GM21576 (cell line): ENCODE results near the gene WDR26.

Experiments
- ATAC-seq: cut with Tn5 transposase; IDR thresholded peaks from one replicate; pipeline ENCODE4 v1.9.1; 2021; ENCODE audit warnings: mild to moderate bottlenecking, moderate library complexity; ENCODE audit not compliant: unreplicated experiment

The WDR26 gene

GRCh38 chr1:224399887-224400286 is 34.7 kb downstream of the WDR26 start:
- no peak for ATAC-seq

GRCh38 chr1:224393294-224393693 is 41.3 kb downstream of the WDR26 start:
- no peak for ATAC-seq

- no peak for ATAC-seq
Observed at GRCh38 chr1:224392411-224393249, 42.0 kb downstream of the WDR26 start.

GRCh38 chr1:224390517-224390916 is 44.1 kb downstream of the WDR26 start:
- ATAC-seq = no peak

- ATAC-seq = no peak
Observed at GRCh38 chr1:224387943-224388342, 46.7 kb downstream of the WDR26 start.

- ATAC-seq = no peak
Observed at GRCh38 chr1:224387302-224387912, 47.2 kb downstream of the WDR26 start.

GRCh38 chr1:224383218-224383617 is 51.4 kb downstream of the WDR26 start:
- ATAC-seq = no peak

GRCh38 chr1:224381880-224382548 is 52.6 kb downstream of the WDR26 start:
- ATAC-seq = no peak

GRCh38 chr1:224380003-224380402 is 54.6 kb downstream of the WDR26 start:
- ATAC-seq = peak; percentile 64

- peak; percentile 38 for ATAC-seq
Observed at GRCh38 chr1:224378855-224379631, 55.6 kb downstream of the WDR26 start.

GRCh38 chr1:224377676-224378006 is 57.0 kb downstream of the WDR26 start:
- ATAC-seq = peak; percentile 58

- ATAC-seq = no peak
Observed at GRCh38 chr1:224375059-224375458, 59.5 kb downstream of the WDR26 start.

- ATAC-seq = no peak
Observed at GRCh38 chr1:224373008-224373590, 61.5 kb downstream of the WDR26 start.

- peak; percentile 87 for ATAC-seq
Observed at GRCh38 chr1:224368409-224368808, 66.2 kb downstream of the WDR26 start.

GRCh38 chr1:224359207-224359606 is 75.4 kb downstream of the WDR26 start:
- ATAC-seq = no peak

GRCh38 chr1:224358237-224358636 is 76.4 kb downstream of the WDR26 start:
- ATAC-seq = no peak

- ATAC-seq = no peak
Observed at GRCh38 chr1:224357626-224358124, 76.9 kb downstream of the WDR26 start.

- ATAC-seq = peak; percentile 98
Observed at GRCh38 chr1:224356685-224357625, 77.6 kb downstream of the WDR26 start, which contains the start of gene CNIH4. CNIH4 (plus strand) TSS chr1:224356879; CDS start chr1:224356925, 46 bp downstream.
